Heart left ventricle (tissue), 13 donors: ENCODE results near the gene IL17REL.

Experiments
- POLR2A ChIP-seq, 2 donors: fragments of 450-650 bp; IDR thresholded peaks; one replicate each; pipeline ENCODE4 v1.6.1; 2017; ENCODE audit warnings: antibody characterized with exemption in 2 of 2, mild to moderate bottlenecking in 2 of 2, moderate library complexity in 2 of 2
- TF ChIP-seq, protein P1 (sequence below), 12 donors: fragments of 200-600 bp; sonication (generic) in 4 of 12; IDR thresholded peaks; one replicate each; pipeline versions ENCODE4 v1.5.0 to v1.8.0; 2018 to 2022; ENCODE audit warnings: antibody characterized with exemption in 12 of 12, mild to moderate bottlenecking in 5 of 12
- donor health status: ischemic (EF 13 %, LVEDD 7.1; RV severe dilation, severe dysfunction).
- donor health status: DM: no; HTN: yes; CAD: no.
- donor health status: DM: no; HTN: no; CAD: no.
- donor health status: ischemic (EF 25% LVEDD 6.9; RV normal size, moderate dysfunction).
- donor health status: ischemic (EF 25% LVEDD 5.7; RV mildly dilated, moderate dysfunction).
- donor health status: ischemic (EF 35%, LVEDD 5.7; RV mildly dilated, moderate dysfunction).
- donor health status: nonischemic (EF 11% LVEDD 7.7; RV severe dilation, severe dysfunction).
- donor health status: DM: yes; HTN: yes; CAD: no.
- donor health status: PGD.
- donor health status: ischemic (EF 29% LVEDD 5.4; RV normal size, mild dysfunction).
- donor health status: nonischemic (EF 23%, LVEDD 6.1; RV moderate dilation, normal function).

DNA sequence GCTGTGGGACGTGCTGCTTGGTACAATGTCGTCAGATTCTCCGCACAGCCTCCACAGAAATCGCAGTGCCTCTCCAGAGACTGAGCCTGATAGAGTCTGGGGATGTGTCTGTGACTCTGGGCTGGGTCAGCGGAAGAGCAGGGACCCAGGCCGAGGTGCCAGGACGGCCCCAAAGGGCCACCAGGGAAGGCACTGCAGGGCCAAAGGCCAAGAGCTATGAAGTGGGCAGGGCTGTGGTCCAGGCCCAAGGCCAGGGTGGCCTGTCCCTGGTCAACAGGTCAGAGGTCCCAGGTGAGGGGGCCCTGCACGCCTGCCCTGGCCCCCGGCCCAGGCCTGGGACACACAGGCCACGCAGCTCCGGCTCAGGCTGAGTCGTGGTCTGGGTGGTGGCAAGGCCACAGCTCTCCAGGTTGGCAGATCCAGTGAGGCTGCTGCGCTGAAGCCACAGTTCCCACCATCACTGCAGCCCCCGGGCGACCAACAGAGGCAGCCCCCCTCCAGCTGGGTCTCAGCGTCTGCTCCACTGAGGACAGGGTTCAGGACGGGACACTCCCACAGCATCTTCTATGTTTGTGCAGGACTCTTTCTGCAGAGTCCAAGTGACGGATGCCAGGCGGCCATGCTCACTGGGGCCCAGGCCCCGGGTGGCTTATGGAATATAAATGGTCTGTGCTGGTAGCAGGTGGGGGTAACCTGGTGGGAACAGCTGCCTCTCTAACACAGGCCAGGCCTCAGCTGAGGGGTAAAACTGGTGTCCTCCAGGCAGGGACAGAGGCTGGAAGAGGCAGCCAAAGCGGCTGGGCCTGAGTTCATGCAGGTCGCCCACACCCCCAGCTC lies 56.8 kb downstream of the IL17REL start:
- TF ChIP-seq, protein P1, sequence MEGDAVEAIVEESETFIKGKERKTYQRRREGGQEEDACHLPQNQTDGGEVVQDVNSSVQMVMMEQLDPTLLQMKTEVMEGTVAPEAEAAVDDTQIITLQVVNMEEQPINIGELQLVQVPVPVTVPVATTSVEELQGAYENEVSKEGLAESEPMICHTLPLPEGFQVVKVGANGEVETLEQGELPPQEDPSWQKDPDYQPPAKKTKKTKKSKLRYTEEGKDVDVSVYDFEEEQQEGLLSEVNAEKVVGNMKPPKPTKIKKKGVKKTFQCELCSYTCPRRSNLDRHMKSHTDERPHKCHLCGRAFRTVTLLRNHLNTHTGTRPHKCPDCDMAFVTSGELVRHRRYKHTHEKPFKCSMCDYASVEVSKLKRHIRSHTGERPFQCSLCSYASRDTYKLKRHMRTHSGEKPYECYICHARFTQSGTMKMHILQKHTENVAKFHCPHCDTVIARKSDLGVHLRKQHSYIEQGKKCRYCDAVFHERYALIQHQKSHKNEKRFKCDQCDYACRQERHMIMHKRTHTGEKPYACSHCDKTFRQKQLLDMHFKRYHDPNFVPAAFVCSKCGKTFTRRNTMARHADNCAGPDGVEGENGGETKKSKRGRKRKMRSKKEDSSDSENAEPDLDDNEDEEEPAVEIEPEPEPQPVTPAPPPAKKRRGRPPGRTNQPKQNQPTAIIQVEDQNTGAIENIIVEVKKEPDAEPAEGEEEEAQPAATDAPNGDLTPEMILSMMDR (IDR thresholded peaks at IDR 0.05), result no peak
- TF ChIP-seq POLR2A (IDR thresholded peaks at IDR 0.05), result no peak
